Cardiac muscle cell (in vitro differentiated cells and primary cell): ENCODE measurements around the gene RHEBL1. TPM values are rescaled to one million over a fixed set of nuclear protein-coding genes. Genes with fewer than 3 reads are reported as not detected.

Source experiments
- DNase-seq, 2 donors: peaks; one replicate each; pipeline versions ENCODE4 v3.0.0 to v3.0.0-alpha.2; 2010 to 2017; ENCODE audit warnings: low read depth in 1 of 2, low spot score in 1 of 2
- H3K27ac ChIP-seq: fragments of 200-600 bp; sonication (generic); 2 replicates; pipeline ENCODE4 v1.5.1; 2016
- H3K27me3 ChIP-seq: fragments of 200-600 bp; sonication (generic); 2 replicates; pipeline ENCODE4 v1.6.0; 2016; ENCODE audit warnings: control low read depth
- H3K36me3 ChIP-seq: fragments of 200-600 bp; sonication (generic); 2 replicates; pipeline ENCODE4 v1.5.1; 2016; ENCODE audit warnings: control low read depth
- H3K4me1 ChIP-seq: fragments of 200-600 bp; sonication (generic); 2 replicates; pipeline ENCODE4 v1.8.1; 2017; ENCODE audit warnings: low read depth, mild to moderate bottlenecking, mixed run types
- H3K4me3 ChIP-seq: fragments of 200-600 bp; sonication (generic); 2 replicates; pipeline ENCODE4 v1.5.1; 2016; ENCODE audit warnings: mild to moderate bottlenecking
- H3K9me3 ChIP-seq: fragments of 200-600 bp; sonication (generic); 2 replicates; pipeline ENCODE4 v1.5.1; 2017; ENCODE audit warnings: low read depth, mild to moderate bottlenecking, control low read depth
- polyA plus RNA-seq: library from polyadenylated mRNA; unstranded; fragments of >200 nt; fragmentation: Nextera tagmentation; extraction: Ambion mirVana; gene quantifications from 2 replicates; pipeline ENCODE4 v1.2.1, GENCODE V29; 2016
- total RNA-seq: library from RNA; depleted of rRNA; stranded (reverse); fragments of >200 nt; gene quantifications from 2 replicates; pipeline ENCODE4 v1.2.3, GENCODE V29; 2016
- TF ChIP-seq, protein P1 (sequence below): IDR thresholded peaks from 2 replicates; pipeline ENCODE4 v1.5.1; 2012; ENCODE audit warnings: low read depth, mild to moderate bottlenecking, low read length

The RHEBL1 gene
- total and polyA plus RNA-seq, 2 experiments from 2014 or later, result 0.42 to 1.0 TPM

GRCh38 chr12:49036029-49036428 lies 33.8 kb downstream of the RHEBL1 start:
- Histone ChIP-seq H3K9me3 (no peaks in the 10 kb centered on the region), H3K4me3 (no peak overlapping the region), H3K27ac (no peak overlapping the region), H3K36me3 (peaks cover 68% of the 10 kb centered on the region), H3K27me3 (no peaks in the 10 kb centered on the region), H3K4me1 (no peaks in the 10 kb centered on the region)
- TF ChIP-seq, protein P1, sequence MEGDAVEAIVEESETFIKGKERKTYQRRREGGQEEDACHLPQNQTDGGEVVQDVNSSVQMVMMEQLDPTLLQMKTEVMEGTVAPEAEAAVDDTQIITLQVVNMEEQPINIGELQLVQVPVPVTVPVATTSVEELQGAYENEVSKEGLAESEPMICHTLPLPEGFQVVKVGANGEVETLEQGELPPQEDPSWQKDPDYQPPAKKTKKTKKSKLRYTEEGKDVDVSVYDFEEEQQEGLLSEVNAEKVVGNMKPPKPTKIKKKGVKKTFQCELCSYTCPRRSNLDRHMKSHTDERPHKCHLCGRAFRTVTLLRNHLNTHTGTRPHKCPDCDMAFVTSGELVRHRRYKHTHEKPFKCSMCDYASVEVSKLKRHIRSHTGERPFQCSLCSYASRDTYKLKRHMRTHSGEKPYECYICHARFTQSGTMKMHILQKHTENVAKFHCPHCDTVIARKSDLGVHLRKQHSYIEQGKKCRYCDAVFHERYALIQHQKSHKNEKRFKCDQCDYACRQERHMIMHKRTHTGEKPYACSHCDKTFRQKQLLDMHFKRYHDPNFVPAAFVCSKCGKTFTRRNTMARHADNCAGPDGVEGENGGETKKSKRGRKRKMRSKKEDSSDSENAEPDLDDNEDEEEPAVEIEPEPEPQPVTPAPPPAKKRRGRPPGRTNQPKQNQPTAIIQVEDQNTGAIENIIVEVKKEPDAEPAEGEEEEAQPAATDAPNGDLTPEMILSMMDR, result no peak
- DNase-seq, result no peak

DNA sequence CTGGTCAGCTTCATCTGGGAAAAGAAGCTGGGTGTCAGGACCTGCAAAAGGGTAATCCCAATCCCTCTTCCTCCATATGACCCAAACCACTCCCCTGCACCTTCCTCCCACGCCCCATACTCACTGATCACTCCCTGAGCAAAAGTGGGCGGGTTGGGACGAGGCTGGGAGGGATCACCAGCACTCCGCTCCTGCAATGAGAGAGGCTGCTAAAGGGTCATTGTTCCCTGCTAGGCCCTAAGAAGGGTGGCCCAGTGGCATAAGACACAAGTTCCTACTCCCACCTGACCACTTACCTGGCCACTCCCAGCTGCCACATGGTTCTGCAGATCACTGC lies 35.5 kb downstream of the RHEBL1 start:
- H3K9me3 ChIP-seq, result no peaks in the 10 kb centered on the region
- TF ChIP-seq, protein P1, result no peak
- DNase-seq, result no peak
- no peaks in the 10 kb centered on the region for H3K4me1 ChIP-seq
- H3K36me3 ChIP-seq, result peaks cover 58% of the 10 kb centered on the region
- H3K27ac ChIP-seq, result no peak overlapping the region
- no peak overlapping the region for H3K4me3 ChIP-seq
- no peaks in the 10 kb centered on the region for H3K27me3 ChIP-seq

GRCh38 chr12:49033611-49034285 lies 36.0 kb downstream of the RHEBL1 start:
- H3K27ac ChIP-seq, result no peak overlapping the region
- no peak overlapping the region for H3K4me3 ChIP-seq
- DNase-seq, result no peak
- H3K4me1 ChIP-seq, result no peaks in the 10 kb centered on the region
- H3K27me3 ChIP-seq, result no peaks in the 10 kb centered on the region
- peaks cover 60% of the 10 kb centered on the region for H3K36me3 ChIP-seq
- H3K9me3 ChIP-seq, result no peaks in the 10 kb centered on the region
- TF ChIP-seq, protein P1, result no peak

DNA sequence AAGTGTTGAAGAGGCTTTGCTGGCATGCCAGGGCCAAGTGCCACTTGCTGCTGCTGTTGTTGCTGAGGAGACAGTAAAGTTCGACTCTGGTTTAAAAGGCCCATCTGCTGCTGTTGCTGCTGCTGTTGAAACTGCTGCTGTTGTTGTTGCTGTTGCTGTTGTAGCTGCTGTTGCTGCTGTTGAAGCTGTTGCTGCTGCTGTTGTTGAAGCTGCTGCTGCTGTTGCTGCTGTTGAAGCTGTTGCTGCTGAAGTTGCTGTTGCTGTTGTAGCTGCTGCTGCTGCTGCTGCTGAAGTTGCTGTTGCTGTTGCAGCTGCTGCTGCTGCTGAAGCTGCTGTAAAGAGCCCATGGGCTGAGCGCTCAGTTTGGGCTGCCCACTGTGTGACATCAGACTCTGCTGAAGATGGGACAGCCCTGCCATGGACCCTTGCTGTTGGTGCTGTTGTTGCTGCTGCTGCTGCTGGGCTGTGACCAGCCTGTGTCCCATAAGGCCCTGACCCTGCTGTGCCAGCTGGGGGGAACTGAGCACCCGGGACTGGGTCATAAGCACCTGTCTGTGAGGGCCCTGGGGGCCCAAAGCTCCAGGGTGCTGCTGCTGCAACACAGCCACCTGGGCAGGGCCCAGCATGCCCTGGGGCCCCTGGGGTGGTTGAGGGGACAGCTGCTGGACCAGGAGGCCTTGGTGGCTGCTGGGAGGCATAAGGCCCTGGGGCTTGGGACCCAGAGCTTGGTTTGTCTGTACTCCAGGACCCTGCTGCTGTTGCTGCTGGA lies 36.9 kb downstream of the RHEBL1 start:
- TF ChIP-seq, protein P1, result no peak
- Histone ChIP-seq H3K27me3 (no peaks in the 10 kb centered on the region), H3K4me1 (no peaks in the 10 kb centered on the region), H3K4me3 (no peak overlapping the region), H3K9me3 (no peaks in the 10 kb centered on the region), H3K27ac (no peak overlapping the region), H3K36me3 (peaks cover 67% of the 10 kb centered on the region)
- no peak for DNase-seq

GRCh38 chr12:49032276-49032675 lies 37.5 kb downstream of the RHEBL1 start:
- no peak overlapping the region for H3K4me3 ChIP-seq
- H3K9me3 ChIP-seq, result no peaks in the 10 kb centered on the region
- H3K27ac ChIP-seq, result no peak overlapping the region
- no peak for DNase-seq
- H3K4me1 ChIP-seq, result no peaks in the 10 kb centered on the region
- H3K27me3 ChIP-seq, result no peaks in the 10 kb centered on the region
- H3K36me3 ChIP-seq, result peaks cover 70% of the 10 kb centered on the region
- TF ChIP-seq, protein P1, result no peak
